K562 (cell line): Measurements from ENCODE around the gene C1QL3.

Experiments
- BCL6 ChIP-seq: fragments of 250-450 bp; sonication (Bioruptor Pico); IDR thresholded peaks from 2 replicates; pipeline ENCODE4 v1.4.0; 2020
- ELK3 ChIP-seq: fragments of 450-650 bp; formaldehyde crosslinking; IDR thresholded peaks from 2 replicates; pipeline ENCODE4 v1.4.0; 2020; ENCODE audit warnings: mild to moderate bottlenecking
- EZH2 ChIP-seq: IDR thresholded peaks from 2 replicates; pipeline ENCODE4 v1.6.1; 2012; ENCODE audit warnings: low read depth, mild to moderate bottlenecking, inconsistent platforms, low read length, borderline replicate concordance
- GABPA ChIP-seq: fragments of 200-800 bp; sonication (Bioruptor generic); conservative IDR thresholded peaks from 2 replicates; pipeline ENCODE4 v1.6.1; 2016; ENCODE audit warnings: low read depth, missing genetic modification characterization, missing compliant biosample characterization
- JUN ChIP-seq, 2 experiments: sonication (generic) in 1 of 2; formaldehyde crosslinking in 1 of 2; IDR thresholded peaks; 2 replicates each; pipeline versions ENCODE4 v1.6.1 to v1.8.0; 2012 to 2022; ENCODE audit warnings: borderline replicate concordance in 2 of 2, mild to moderate bottlenecking in 2 of 2, improper control_type of control experiment in 1 of 2, low read depth in 1 of 2, low read length in 1 of 2, missing genetic modification reagents in 1 of 2
- NCOA1 ChIP-seq: fragments of 450-650 bp; IDR thresholded peaks from 2 replicates; pipeline ENCODE4 v1.6.1; 2016; ENCODE audit warnings: low read depth
- PHF20 ChIP-seq: fragments of 450-650 bp; IDR thresholded peaks from 2 replicates; pipeline ENCODE4 v1.6.1; 2018; ENCODE audit not compliant: partially characterized antibody
- SMC3 ChIP-seq: conservative IDR thresholded peaks from 2 replicates; pipeline ENCODE4 v1.6.1; 2011; ENCODE audit warnings: low read depth, low read length, improper control_type of control experiment; ENCODE audit not compliant: insufficient read depth
- TGIF2 ChIP-seq: sonication (generic); formaldehyde crosslinking; IDR thresholded peaks from 2 replicates; pipeline ENCODE4 v1.8.1; 2022; ENCODE audit warnings: mild to moderate bottlenecking, missing genetic modification reagents, moderate library complexity
- ZBTB49 ChIP-seq: sonication (generic); formaldehyde crosslinking; IDR thresholded peaks from 2 replicates; pipeline ENCODE4 v1.8.0; 2022; ENCODE audit warnings: missing genetic modification reagents, mild to moderate bottlenecking, borderline replicate concordance
- ZBTB8A ChIP-seq: fragments of 450-650 bp; IDR thresholded peaks from 2 replicates; pipeline ENCODE4 v1.6.1; 2018; ENCODE audit warnings: mild to moderate bottlenecking, moderate library complexity; ENCODE audit not compliant: partially characterized antibody
- ZHX1 ChIP-seq: fragments of 150-350 bp; conservative IDR thresholded peaks from 2 replicates; pipeline ENCODE4 v1.6.1; 2014; ENCODE audit warnings: low read length
- ZNF589 ChIP-seq: fragments of 200-800 bp; sonication (Bioruptor generic); IDR thresholded peaks from 2 replicates; pipeline ENCODE4 v1.6.1; 2016; ENCODE audit warnings: low read depth, missing genetic modification characterization, missing compliant biosample characterization

GRCh38 chr10:16491933-16492332 is 29.7 kb downstream of the C1QL3 start:
- TF ChIP-seq EZH2: no peak
- TF ChIP-seq TGIF2 (CRISPR knock-in tag): no peak
- TF ChIP-seq NCOA1: no peak
- TF ChIP-seq SMC3: no peak
- TF ChIP-seq ZBTB8A: no peak
- TF ChIP-seq JUN (IDR thresholded peaks at IDR 0.05; ENCODE audit: borderline replicate concordance, low read depth, low read length): no peak
- no peak for TF ChIP-seq JUN (CRISPR knock-in tag; IDR thresholded peaks at IDR 0.05; ENCODE audit: borderline replicate concordance)
- TF ChIP-seq BCL6 (CRISPR knock-in tag): no peak
- no peak for TF ChIP-seq GABPA (tag)
- no peak for TF ChIP-seq PHF20
- TF ChIP-seq ZBTB49 (CRISPR knock-in tag): no peak
- TF ChIP-seq ZHX1: no peak
- no peak for TF ChIP-seq ELK3 (CRISPR knock-in tag)
- TF ChIP-seq ZNF589 (CRISPR knock-in tag): no peak
